Upper lobe of left lung (tissue), 6 donors: ENCODE data around the gene RALGAPB. TPM values are rescaled to one million over a fixed set of nuclear protein-coding genes. Genes with fewer than 3 reads are reported as not detected.

Experiments
- ATAC-seq, 2 donors: fragments of 200-7000 bp; cut with Tn5 transposase; one replicate each; pipeline ENCODE4 v1.9.1; 2022; ENCODE audit warnings: mild to moderate bottlenecking in 2 of 2, moderate library complexity in 2 of 2; ENCODE audit not compliant: low FRiP score in 2 of 2
- DNase-seq, 2 donors: peaks; one replicate each; pipeline ENCODE4 v3.0.0-alpha.2; 2019 to 2020
- H3K27ac ChIP-seq, 4 donors: fragments of 200-600 bp; sonication (generic); one replicate each; pipeline ENCODE4 v1.5.1; 2016 to 2019
- H3K27me3 ChIP-seq, 4 donors: fragments of 200-600 bp; sonication (generic); one replicate each; pipeline ENCODE4 v1.5.1; 2017 to 2019
- H3K36me3 ChIP-seq, 4 donors: fragments of 200-600 bp; sonication (generic); one replicate each; pipeline ENCODE4 v1.5.1; 2016 to 2019
- H3K4me1 ChIP-seq, 4 donors: fragments of 200-600 bp; sonication (generic); one replicate each; pipeline ENCODE4 v1.5.1; 2018 to 2019
- H3K4me3 ChIP-seq, 4 donors: fragments of 200-600 bp; sonication (generic); one replicate each; pipeline ENCODE4 v1.5.1; 2017 to 2019; ENCODE audit warnings: mild to moderate bottlenecking in 2 of 4, moderate library complexity in 1 of 4
- H3K9me3 ChIP-seq, 4 donors: fragments of 200-600 bp; sonication (generic); one replicate each; pipeline ENCODE4 v1.5.1; 2018 to 2019
- EP300 ChIP-seq, 4 donors: sonication (generic); formaldehyde crosslinking; IDR thresholded peaks; one replicate each; pipeline ENCODE4 v1.5.1; 2017; ENCODE audit warnings: antibody characterized with exemption in 4 of 4, control low read depth in 2 of 4
- POLR2A ChIP-seq, 4 donors: fragments of 450-650 bp; IDR thresholded peaks; one replicate each; pipeline ENCODE4 v1.5.1; 2016 to 2017; ENCODE audit warnings: antibody characterized with exemption in 4 of 4, mild to moderate bottlenecking in 2 of 4
- POLR2AphosphoS5 ChIP-seq, 2 donors: sonication (generic); formaldehyde crosslinking; IDR thresholded peaks; one replicate each; pipeline ENCODE4 v1.5.1; 2017; ENCODE audit warnings: antibody characterized with exemption in 2 of 2
- WGBS, 2 donors: methylation state at CpG; one replicate each; pipeline ENCODE4 v1.1.5; 2017 to 2018; 5-methylcytosine and 5-hydroxymethylcytosine counted together
- total RNA-seq, 6 donors: library from RNA; depleted of rRNA in 4 of 6; stranded (reverse); fragments of >200 nt in 4 of 6; gene quantifications; one replicate each; pipeline versions ENCODE4 v1.1.0 to v1.2.1, GENCODE V29; 2016 to 2021
- TF ChIP-seq, protein P1 (sequence below), 6 experiments: fragments of 450-650 bp in 4 of 6; fragments of 200-600 bp in 2 of 6; sonication (generic) in 2 of 6; IDR thresholded peaks; one replicate each; pipeline ENCODE4 v1.5.1; 2016 to 2019; ENCODE audit warnings: antibody characterized with exemption in 6 of 6
- donor health status: DM: no; HTN: no; CAD: no; lungs with moderate emphysema.
- donor health status: DM: no; HTN: yes; CAD: no; lungs with severe emphysema.

RALGAPB gene
- total RNA-seq, 6 donors from 2014 or later: 27.0 to 76.5 (median 32.1) TPM

DNA sequence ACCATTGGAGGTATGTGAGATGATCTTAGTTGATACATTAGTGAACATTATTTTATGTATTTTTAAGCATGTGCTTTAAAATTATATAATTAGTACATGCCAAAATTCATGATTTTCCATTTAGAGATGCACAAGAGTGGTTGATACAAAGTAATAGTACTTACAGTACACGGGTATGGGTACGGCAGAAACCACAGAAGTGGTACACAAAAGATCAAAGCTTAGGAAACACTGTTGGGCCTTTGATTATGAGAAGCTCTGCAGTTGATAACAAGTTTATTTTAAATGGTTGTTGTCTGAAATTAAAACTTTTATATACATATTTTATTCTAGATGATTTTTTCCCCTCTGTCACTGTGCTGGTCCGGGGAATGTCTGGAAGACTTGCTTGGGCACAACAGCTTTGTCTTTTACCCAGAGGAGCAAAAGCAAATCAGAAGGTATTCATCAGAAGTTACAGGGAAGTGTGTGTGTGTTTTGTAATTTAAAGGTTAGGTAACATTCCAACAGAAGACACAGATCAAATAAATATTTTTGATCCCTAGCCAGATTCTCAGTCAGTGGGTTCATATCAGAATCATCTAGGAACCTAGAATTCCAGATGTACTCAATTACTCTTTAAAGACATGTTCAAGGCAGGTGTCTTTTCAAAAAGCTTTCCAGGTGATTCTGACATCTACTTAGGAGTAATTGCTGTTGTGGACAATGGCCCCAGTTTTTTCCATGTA is 75.9 kb downstream of the RALGAPB start:
- DNase-seq (no peak), ATAC-seq (no peak)
- Histone ChIP-seq H3K4me1 (no peaks in the 10 kb centered on the region), H3K36me3 (peaks cover 30 to 99% (median 71%) of the 10 kb centered on the region in 4 donors), H3K27ac (no peak overlapping the region), H3K9me3 (no peaks in the 10 kb centered on the region), H3K4me3 (no peak overlapping the region), H3K27me3 (no peaks in the 10 kb centered on the region)
- TF ChIP-seq POLR2A (IDR thresholded peaks at IDR 0.05) (no peak), POLR2AphosphoS5 (IDR thresholded peaks at IDR 0.05) (no peak), EP300 (IDR thresholded peaks at IDR 0.05) (no peak)
- TF ChIP-seq, protein P1, sequence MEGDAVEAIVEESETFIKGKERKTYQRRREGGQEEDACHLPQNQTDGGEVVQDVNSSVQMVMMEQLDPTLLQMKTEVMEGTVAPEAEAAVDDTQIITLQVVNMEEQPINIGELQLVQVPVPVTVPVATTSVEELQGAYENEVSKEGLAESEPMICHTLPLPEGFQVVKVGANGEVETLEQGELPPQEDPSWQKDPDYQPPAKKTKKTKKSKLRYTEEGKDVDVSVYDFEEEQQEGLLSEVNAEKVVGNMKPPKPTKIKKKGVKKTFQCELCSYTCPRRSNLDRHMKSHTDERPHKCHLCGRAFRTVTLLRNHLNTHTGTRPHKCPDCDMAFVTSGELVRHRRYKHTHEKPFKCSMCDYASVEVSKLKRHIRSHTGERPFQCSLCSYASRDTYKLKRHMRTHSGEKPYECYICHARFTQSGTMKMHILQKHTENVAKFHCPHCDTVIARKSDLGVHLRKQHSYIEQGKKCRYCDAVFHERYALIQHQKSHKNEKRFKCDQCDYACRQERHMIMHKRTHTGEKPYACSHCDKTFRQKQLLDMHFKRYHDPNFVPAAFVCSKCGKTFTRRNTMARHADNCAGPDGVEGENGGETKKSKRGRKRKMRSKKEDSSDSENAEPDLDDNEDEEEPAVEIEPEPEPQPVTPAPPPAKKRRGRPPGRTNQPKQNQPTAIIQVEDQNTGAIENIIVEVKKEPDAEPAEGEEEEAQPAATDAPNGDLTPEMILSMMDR (IDR thresholded peaks at IDR 0.05): no peak
- WGBS, 2 donors: 92 to 93% methylated on average over 3 of the region's 3 CpGs

DNA sequence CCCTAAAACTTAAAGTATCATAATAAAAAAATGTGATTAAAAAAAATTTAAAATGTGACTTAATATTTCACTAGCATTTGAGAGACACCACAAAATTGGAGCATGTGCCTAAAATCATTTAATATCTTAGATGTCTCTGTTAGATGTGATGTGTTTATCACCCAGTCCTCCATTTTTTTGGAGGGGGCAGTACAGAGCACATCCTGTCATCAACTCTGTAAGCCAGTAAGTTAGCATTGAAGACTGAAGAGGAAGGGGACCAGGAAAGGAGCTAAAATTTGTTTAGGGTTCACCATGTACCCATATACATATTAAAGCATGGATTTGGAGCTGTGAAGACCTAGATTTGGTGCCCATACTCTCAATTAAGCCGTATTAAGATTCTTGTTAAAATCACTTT is 77.6 kb downstream of the RALGAPB start:
- TF ChIP-seq EP300 (IDR thresholded peaks at IDR 0.05): no peak
- 100% methylated on average over 1 of the region's 1 CpG for WGBS, 2 donors
- Histone ChIP-seq H3K4me1 (no peaks in the 10 kb centered on the region), H3K36me3 (peaks cover 42 to 99% (median 74%) of the 10 kb centered on the region in 4 donors), H3K27ac (no peak overlapping the region), H3K9me3 (no peaks in the 10 kb centered on the region), H3K27me3 (no peaks in the 10 kb centered on the region), H3K4me3 (no peak overlapping the region)
- no peak for DNase-seq
- no peak for ATAC-seq

DNA sequence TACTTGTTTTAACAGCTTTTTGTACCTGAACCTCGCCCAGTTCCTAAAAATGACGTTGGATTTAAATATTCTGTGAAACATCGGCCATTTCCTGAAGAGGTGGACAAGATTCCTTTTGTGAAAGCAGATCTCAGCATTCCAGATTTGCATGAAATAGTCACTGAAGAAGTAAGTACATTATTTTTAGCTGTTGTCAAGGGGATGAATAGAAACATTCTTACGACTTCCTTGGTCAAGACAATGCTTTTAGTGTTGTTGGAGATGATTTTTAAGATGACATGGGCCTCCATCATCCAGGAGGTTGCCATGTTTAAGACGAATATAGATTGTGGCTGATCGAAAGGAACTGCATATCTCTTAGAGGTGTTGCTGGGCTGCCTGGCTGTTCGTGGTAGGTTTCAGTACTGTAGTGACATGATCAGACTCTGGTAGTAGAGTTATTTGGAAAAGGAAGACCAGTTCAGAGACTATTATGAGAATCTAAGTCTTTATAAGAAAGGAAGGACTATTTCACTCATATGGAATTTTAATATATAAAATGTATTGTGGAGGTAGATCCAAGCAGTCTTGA is 78.5 kb downstream of the RALGAPB start:
- Histone ChIP-seq H3K4me1 (no peaks in the 10 kb centered on the region), H3K9me3 (no peaks in the 10 kb centered on the region), H3K27me3 (no peaks in the 10 kb centered on the region), H3K36me3 (peaks cover 35 to 99% (median 66%) of the 10 kb centered on the region in 4 donors), H3K4me3 (no peak overlapping the region), H3K27ac (no peak overlapping the region)
- no peak for TF ChIP-seq POLR2A (IDR thresholded peaks at IDR 0.05)
- TF ChIP-seq, protein P1 (IDR thresholded peaks at IDR 0.05): no peak
- TF ChIP-seq EP300 (IDR thresholded peaks at IDR 0.05): no peak
- no peak for TF ChIP-seq POLR2AphosphoS5 (IDR thresholded peaks at IDR 0.05)
- DNase-seq: no peak
- 94% methylated on average over 7 of the region's 7 CpGs for WGBS, 2 donors
- no peak for ATAC-seq

DNA sequence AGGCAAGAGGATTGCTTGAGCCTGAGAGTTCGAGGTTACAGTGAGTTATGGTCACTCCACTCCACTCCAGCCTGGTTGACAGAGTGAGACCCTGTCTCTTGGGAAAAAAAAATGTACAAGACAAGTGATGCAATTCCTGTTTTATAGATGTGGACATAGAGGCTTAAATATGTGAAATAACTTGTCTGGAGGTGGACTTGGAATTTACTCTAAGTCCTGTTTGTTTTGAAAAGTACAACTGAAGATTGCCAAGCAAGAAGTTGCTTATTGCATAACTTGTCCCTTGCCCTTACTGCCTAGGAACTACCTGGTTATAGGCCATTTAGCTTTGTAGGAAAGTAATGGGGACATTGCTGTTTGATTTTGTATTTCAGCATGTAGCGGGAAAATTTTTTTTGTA is 82.3 kb downstream of the RALGAPB start:
- H3K36me3 ChIP-seq: peaks cover 24 to 99% (median 53%) of the 10 kb centered on the region in 4 donors
- no peaks in the 10 kb centered on the region for H3K4me1 ChIP-seq
- H3K27ac ChIP-seq: no peak overlapping the region
- no peaks in the 10 kb centered on the region for H3K9me3 ChIP-seq
- H3K4me3 ChIP-seq: no peak overlapping the region
- no peak for ATAC-seq
- 82 to 97% methylated on average over 2 of the region's 2 CpGs for WGBS, 2 donors
- no peak for DNase-seq
- TF ChIP-seq EP300 (IDR thresholded peaks at IDR 0.05) (no peak), POLR2AphosphoS5 (IDR thresholded peaks at IDR 0.05) (no peak), POLR2A (IDR thresholded peaks at IDR 0.05) (no peak)
- TF ChIP-seq, protein P1 (IDR thresholded peaks at IDR 0.05): no peak
- H3K27me3 ChIP-seq: no peaks in the 10 kb centered on the region

DNA sequence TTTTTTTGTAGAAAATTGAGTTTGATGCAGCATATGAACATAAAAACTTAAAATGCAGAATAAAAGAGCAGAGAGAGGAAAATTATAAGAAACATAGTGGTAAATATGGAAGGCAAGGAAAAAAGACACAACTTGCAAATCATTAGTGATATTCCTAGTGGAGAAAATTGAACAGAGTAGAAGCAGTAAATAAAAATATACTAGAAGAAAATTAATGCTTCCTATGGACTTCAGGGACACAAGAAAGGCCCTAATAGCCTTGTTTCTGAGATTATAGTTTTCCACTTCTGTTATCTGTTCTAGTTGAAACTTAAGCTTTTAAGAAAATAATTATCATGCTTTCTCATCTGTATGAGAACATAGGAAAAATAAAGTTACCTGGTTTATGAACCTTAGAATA is 82.8 kb downstream of the RALGAPB start:
- TF ChIP-seq POLR2AphosphoS5 (IDR thresholded peaks at IDR 0.05): no peak
- TF ChIP-seq, protein P1 (IDR thresholded peaks at IDR 0.05): no peak
- TF ChIP-seq EP300 (IDR thresholded peaks at IDR 0.05): no peak
- no peak for TF ChIP-seq POLR2A (IDR thresholded peaks at IDR 0.05)
- no peak for ATAC-seq
- H3K4me1 ChIP-seq: no peaks in the 10 kb centered on the region
- H3K4me3 ChIP-seq: no peak overlapping the region
- no peaks in the 10 kb centered on the region for H3K27me3 ChIP-seq
- DNase-seq: no peak
- H3K27ac ChIP-seq: no peak overlapping the region
- H3K9me3 ChIP-seq: no peaks in the 10 kb centered on the region
- peaks cover 22 to 99% (median 55%) of the 10 kb centered on the region in 4 donors for H3K36me3 ChIP-seq
